ENCODE data around the gene LYSMD2. TPM values are rescaled to one million over a fixed set of nuclear protein-coding genes. Genes with fewer than 3 reads are reported as not detected.

LYSMD2 gene
- total RNA-seq, 2 donors from 2014 or later = 7.6 to 8.5 TPM

DNA sequence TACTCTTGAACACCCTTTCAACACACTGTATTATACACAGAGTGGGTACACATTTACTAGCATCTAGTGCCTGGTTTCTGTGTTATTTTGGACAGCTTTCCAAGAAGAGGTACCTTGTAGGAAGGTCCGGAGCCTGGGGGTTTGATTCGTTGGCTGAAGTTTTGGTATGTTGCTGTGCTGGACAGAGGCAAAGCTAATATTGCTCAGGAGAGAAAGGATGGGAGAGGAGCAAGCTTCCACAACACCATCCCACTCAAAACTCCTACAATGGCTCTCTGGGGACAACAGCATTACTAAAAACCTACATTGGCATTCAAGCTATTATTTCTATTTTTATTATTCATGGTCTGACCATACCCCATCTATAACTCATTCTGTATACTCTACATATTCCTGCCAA, 1.1 kb upstream of the LYSMD2 start:
- no peak overlapping the region for H3K4me3 ChIP-seq

DNA sequence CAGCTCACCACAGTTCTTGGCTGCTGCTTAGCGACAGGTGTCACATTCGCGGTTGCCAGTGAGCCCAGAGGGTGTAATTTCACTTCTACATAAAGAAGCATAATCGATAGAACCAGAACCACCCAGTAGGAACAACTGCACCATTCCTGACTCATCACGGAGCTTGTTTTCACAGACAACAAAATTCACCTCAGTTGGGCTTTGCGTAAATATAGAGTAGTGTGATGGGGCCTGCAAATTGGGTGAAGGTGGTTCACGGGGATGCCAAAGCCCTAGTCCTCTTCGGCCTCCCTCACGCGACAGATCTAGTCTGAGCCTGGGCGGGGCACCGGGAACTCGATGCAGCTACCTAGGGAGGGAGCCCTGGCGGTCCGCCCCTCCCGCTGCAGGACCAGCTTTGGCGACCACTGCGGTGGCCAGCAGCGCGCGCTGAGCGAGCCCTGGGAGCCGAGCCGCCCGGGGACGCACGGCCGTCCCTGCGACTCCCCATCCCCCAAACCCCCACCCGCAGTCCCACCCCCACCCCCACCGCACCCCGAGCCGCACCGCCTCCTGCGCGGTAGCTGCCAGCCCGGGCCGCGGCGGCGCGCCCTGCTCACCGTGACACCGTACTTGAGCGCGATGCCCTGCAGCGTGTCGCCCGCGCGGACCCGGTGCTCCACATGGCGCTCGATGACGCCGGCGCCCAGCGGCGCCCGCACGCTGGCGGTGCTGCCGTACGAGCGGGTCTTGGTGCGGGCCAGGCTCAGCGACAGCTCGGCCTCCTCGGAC, 519 bp downstream of the LYSMD2 start:
- H3K9me3 ChIP-seq = no peaks in the 10 kb centered on the region
- H3K27ac ChIP-seq = peak overlapping the region; percentile 61 to 79
- H3K27me3 ChIP-seq = no peaks in the 10 kb centered on the region
- H3K36me3 ChIP-seq = no peaks in the 10 kb centered on the region
- H3K4me1 ChIP-seq = peaks cover 0 to 33% of the 10 kb centered on the region in 2 donors
- TF ChIP-seq, protein P1, sequence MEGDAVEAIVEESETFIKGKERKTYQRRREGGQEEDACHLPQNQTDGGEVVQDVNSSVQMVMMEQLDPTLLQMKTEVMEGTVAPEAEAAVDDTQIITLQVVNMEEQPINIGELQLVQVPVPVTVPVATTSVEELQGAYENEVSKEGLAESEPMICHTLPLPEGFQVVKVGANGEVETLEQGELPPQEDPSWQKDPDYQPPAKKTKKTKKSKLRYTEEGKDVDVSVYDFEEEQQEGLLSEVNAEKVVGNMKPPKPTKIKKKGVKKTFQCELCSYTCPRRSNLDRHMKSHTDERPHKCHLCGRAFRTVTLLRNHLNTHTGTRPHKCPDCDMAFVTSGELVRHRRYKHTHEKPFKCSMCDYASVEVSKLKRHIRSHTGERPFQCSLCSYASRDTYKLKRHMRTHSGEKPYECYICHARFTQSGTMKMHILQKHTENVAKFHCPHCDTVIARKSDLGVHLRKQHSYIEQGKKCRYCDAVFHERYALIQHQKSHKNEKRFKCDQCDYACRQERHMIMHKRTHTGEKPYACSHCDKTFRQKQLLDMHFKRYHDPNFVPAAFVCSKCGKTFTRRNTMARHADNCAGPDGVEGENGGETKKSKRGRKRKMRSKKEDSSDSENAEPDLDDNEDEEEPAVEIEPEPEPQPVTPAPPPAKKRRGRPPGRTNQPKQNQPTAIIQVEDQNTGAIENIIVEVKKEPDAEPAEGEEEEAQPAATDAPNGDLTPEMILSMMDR (IDR thresholded peaks at IDR 0.05) = no peak
- no peak for DNase-seq (ENCODE audit: low spot score)
- H3K4me3 ChIP-seq = peak overlapping the region; percentile 54 to 72

More for the DNA sequence above, 1.1 kb upstream of the LYSMD2 start:
- H3K36me3 ChIP-seq = no peaks in the 10 kb centered on the region
- DNase-seq (ENCODE audit: low spot score) = no peak
- TF ChIP-seq, protein P1 (IDR thresholded peaks at IDR 0.05) = no peak
- no peaks in the 10 kb centered on the region for H3K9me3 ChIP-seq
- H3K27me3 ChIP-seq = no peaks in the 10 kb centered on the region
- peaks cover 0 to 24% of the 10 kb centered on the region in 2 donors for H3K4me1 ChIP-seq
- H3K27ac ChIP-seq = peak overlapping the region; percentile 61 to 79

DNA sequence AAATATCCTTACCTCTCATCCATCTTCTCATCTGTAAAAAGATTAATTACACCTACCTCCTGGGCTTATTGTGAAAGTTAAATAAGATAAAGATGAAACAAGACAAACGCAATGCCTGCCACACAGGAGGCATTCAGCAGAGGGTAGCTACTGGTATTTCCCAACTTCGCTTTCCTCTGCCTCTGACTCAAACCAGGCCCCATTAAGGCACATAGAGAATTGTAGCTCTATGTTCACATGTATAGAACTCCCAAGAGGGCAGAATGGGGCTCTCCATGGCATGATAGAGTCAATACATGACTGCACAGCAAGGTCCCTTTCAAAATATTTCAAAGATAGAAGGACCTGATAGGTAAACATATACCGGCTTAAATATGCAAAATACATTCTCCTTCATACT, 1.4 kb downstream of the LYSMD2 start:
- H3K36me3 ChIP-seq = no peaks in the 10 kb centered on the region
- H3K27me3 ChIP-seq = no peaks in the 10 kb centered on the region
- no peaks in the 10 kb centered on the region for H3K9me3 ChIP-seq
- H3K27ac ChIP-seq = peak overlapping the region; percentile 61 to 79
- DNase-seq (ENCODE audit: low spot score) = no peak
- TF ChIP-seq, protein P1 (IDR thresholded peaks at IDR 0.05) = no peak
- peaks cover 0 to 39% of the 10 kb centered on the region in 2 donors for H3K4me1 ChIP-seq
- H3K4me3 ChIP-seq = peak overlapping the region in 1 of 2 donors; percentile 72

DNA sequence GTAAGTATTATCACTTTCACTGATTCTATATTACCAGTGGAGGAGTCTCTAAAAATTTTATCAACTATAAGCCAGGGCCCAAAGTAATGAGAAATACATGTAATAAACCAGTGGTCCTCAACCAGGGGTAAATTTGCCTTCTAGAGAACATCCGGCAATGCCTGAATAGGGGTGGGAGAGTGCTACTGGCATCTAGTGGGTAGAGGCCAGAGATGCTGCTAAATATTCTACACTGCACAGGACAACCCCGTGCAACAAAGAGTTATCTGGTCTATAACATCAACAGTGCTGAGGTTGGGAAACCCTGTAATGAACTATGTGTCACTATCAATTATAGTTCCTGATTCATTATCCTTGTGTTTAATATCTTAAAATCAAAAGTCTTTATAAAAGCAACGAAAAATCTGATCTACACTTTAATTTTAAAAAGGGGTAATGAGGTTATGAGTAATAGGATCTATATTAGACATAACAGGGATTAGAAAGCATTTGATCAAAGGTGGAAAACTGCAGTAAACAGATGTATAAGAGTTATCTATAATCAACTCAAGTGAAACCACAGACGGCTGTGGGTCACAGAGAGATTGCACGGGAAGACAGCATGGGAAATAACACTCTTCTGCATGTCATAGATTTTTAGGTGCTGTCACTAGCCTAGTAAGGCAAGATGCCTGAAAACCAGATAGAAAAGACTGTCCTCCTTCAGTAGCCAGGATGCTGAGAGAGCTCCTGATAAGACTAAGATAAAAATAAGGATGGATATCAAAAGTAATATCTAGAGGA, 2.0 kb downstream of the LYSMD2 start:
- H3K4me3 ChIP-seq = no peak overlapping the region

DNA sequence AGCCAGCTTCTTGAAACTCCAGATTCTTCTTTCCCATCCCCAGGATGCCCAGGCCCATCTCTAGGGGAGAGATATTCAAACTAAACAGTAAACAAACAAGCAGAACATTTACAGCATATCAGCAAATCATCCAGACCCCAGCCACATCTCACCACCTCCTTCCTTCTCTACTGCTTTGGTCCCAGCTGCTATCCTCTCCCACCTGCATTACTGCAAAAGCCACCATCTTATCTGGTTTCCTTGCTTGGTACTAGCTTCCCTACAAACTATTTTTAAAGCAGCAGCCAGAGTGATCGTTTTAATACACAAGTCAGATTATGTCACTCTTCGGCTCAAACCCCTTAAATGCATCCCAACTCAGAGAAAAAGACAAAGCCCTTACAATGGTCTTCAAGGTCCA, 4.8 kb downstream of the LYSMD2 start:
- H3K27ac ChIP-seq = peak overlapping the region; percentile 57 to 70
- no peak for DNase-seq (ENCODE audit: low spot score)

More for the DNA sequence above, 2.0 kb downstream of the LYSMD2 start:
- no peak for DNase-seq (ENCODE audit: low spot score)
- TF ChIP-seq, protein P1 (IDR thresholded peaks at IDR 0.05) = no peak
- no peaks in the 10 kb centered on the region for H3K27me3 ChIP-seq
- no peak overlapping the region for H3K27ac ChIP-seq
- H3K4me1 ChIP-seq = peaks cover 0 to 42% of the 10 kb centered on the region in 2 donors
- H3K9me3 ChIP-seq = no peaks in the 10 kb centered on the region
- H3K36me3 ChIP-seq = no peaks in the 10 kb centered on the region

More for the DNA sequence above, 4.8 kb downstream of the LYSMD2 start:
- H3K27me3 ChIP-seq = no peaks in the 10 kb centered on the region
- H3K9me3 ChIP-seq = no peaks in the 10 kb centered on the region
- H3K36me3 ChIP-seq = no peaks in the 10 kb centered on the region
- TF ChIP-seq, protein P1 (IDR thresholded peaks at IDR 0.05) = no peak
- H3K4me1 ChIP-seq = peaks cover 0 to 34% of the 10 kb centered on the region in 2 donors
- H3K4me3 ChIP-seq = no peak overlapping the region

Measured in right atrium auricular region (tissue), 2 donors.